Activated T-cell treated with anti-CD3 and anti-CD28 coated beads for 1 hour (primary cell): ENCODE results near the gene RAB9A.
A peak's percentile ranks its signal among the peaks of the same experiment; 100 is the strongest.
"Not testable (repeated sequence)": the region's sequence is repeated elsewhere in the genome, so short reads cannot be mapped to it uniquely, and the experiment has no call there.

Source experiments
- DNase-seq: peaks from one replicate; pipeline ENCODE4 v3.0.0-alpha.2; 2020; ENCODE audit warnings: low read depth

Gene RAB9A, protein sequence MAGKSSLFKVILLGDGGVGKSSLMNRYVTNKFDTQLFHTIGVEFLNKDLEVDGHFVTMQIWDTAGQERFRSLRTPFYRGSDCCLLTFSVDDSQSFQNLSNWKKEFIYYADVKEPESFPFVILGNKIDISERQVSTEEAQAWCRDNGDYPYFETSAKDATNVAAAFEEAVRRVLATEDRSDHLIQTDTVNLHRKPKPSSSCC

DNA sequence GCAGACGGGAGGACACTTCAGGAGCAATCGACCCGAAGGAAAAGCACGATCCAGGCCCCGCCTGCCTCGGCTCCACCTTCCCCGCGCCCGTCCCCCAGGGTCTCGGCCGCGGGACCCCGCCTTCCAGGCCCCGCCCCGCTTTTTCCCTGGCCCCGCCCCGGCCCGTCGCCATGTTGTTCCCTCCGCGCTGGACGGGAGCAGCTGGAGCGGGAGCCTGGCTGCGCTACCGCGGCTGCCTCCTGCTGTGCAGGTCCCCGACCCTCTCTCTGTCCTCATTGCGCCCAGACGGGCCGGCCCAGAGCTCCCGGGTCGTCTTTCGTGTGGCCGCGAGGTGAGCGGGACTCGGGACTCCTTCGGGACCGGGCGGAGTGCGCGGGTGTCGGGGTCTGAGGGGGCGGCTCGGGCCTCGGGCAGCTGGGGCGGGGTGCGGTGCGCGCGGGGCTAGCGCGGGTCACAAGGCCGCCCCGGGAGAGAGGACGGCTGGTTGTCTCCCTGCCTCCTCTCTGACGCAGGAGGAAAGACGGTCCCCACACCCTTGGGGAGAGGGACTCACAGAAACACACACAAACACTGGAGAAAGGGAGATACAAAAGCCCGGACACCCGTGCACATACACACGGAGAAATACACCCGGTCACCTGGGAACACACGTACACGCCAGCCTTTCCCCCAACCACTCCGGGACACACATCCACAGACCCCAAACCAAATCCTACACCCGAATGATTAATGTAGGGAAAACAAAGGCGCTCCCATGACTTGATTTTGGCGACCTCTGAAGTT is at the start of gene RAB9A:
Gene RAB9A, plus strand, starts transcription at position 171 of the 783 bp plus-strand sequence. CDS start 19,619 bp downstream, outside the sequence.
- peak; percentile 71 for DNase-seq

DNA sequence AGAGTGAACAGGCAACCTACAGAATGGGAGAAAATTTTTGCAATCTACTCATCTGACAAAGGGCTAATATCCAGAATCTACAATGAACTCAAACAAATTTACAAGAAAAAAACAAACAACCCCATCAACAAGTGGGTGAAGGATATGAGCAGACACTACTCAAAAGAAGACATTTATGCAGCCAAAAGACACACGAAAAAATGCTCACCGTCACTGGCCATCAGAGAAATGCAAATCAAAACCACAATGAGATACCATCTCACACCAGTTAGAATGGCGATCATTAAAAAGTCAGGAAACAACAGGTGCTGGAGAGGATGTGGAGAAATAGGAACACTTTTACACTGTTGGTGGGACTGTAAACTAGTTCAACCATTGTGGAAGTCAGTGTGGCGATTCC is 47.2 kb upstream of the RAB9A start:
- DNase-seq, result not testable (repeated sequence)

DNA sequence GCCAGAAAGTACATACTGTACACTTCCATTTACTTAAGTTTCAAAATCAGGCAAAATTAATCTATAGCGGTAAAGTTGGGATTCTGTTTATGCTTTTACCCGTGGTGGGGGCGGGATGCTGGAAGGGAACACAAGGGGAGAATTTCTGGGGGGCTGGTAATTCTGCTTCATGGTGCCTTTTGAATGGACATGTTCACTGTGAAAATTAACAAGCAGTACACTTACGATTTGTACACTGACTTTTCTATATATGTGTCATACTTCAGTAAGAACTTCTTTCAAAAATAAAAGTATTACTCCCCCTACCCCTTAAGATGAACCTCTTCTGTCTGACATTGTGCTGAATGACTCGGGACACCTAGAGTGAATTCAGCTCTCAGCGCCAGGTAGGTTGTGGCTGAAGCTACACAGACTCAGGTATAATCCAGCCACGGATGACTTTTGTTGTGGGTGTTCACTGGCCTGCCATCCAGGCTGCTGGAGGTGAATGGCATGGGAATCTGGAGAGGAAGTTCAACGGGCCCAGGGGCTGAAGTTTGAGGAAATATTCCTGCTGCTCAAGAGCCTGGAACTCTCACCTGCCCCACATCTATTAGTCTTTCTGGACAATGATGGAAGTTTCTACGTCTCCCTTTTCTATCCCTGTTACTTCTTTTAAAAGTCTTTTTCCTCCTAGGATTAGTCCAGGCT is 43.3 kb upstream of the RAB9A start:
- DNase-seq, result no peak

DNA sequence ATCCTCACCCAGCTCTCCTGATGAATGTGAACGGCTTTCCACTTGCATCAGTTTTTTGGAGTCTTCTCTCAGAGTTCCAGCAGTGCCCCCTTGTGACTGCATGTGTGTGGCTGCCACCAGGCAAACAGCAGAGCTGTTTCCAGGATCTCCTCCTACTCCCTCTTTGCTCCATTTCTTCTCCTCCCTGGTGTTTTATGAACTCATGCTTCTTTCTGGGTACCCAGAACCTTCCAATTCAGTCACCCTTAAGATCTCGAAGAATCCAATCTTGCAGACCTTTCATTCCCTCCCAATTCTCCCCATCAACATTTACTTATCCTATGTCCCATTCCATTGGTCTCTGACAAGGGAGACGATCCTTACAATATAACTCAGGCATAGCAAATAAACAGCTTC is 42.8 kb upstream of the RAB9A start:
- DNase-seq, result peak; percentile 7

DNA sequence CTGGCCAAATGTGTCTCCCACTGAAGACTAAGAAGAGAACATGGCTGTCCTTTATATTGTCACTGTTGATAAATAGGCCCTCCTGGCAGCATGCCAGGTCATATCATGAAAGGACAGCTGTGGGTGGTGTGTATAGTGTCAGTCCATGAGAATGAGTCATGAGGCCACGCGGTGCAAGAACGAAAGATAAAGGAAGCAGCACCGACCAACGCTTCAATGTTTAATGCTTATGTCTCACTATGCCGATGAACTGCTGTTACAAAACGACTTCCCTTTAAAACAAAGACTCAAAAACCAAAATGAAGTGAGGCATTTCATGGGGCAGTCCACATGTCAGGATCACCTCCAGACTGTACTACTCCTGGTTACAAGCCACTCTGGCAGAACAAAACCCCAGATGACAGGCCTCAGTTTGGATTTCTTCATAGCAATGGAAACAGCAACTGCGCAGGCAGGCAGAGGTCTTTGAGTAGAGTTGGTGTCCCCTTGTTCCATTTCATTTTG is 41.2 kb upstream of the RAB9A start:
- DNase-seq, result peak; percentile 40

DNA sequence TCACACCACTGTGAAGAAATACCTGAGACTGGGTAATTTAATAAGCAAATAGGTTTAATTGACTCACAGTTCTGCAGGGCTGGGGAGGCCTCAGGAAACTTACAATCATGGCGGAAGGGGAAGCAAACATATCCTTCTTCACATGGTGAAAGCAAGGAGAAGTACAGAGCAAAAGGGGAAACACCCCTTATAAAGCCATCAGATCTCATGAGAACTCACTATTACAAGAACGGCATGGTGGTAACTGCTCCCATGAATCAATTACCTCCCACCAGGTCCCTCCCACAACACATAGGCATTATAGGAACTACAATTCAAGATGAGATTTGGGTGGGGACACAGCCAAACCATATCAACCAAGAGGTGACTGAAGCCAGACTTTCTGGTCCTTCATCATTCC is 40.6 kb upstream of the RAB9A start:
- DNase-seq, result not testable (repeated sequence)

DNA sequence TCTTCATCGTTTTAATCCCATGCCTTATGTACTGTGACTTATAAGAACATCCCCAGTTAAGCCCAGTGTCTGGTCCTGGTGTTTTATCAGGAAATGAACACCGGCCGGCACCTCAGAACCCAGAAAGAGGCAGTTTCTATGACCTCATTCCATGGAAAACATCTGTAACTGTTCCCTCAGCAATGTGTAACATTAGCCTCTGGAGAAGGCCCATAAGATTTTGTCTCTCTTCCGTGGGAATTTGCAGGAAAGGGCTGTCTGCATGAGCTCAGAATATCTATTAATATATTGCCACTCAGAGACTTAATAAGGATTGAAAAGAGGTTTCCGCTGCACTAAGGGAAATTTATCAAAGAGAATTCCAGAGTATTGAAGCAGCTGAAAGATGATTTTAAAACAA is 39.1 kb upstream of the RAB9A start:
- DNase-seq, result no peak

DNA sequence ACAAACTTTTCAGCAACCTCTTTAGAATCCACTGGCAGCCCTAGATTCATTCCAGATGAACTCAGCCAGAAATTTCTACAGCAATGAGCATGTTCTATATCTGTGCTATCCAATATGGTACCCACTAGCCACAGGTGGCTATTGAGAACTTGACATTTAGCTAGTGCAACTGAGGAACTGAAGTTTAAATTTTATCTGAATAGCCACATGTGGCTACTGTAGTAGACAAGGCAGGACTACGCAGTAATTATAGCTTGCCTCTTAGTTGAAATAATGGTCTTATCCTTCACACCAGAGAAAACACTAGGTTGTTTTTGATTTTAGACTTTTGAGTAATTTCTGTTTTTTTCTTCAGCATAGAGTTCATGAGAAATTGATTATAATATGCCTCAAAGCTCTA is 38.6 kb upstream of the RAB9A start:
- no peak for DNase-seq

DNA sequence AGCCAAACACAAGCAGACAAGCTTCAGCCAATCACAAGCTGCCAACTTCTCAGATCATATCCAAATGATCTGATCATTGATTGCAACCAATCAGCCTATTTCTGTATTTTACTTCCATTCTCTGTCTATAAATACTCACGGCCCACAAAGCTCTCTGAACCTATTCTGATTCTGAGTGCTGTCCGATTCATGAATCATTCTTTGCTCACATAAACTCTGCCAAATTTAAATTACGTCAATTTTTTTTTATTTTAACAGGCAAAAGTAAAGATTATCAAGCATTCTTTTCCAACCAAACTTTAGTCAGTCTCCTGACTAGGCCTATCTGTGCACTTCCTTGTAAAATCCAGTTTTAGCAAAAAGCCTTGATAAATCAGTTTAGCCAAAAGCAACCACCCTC is 37.8 kb upstream of the RAB9A start:
- DNase-seq, result no peak

DNA sequence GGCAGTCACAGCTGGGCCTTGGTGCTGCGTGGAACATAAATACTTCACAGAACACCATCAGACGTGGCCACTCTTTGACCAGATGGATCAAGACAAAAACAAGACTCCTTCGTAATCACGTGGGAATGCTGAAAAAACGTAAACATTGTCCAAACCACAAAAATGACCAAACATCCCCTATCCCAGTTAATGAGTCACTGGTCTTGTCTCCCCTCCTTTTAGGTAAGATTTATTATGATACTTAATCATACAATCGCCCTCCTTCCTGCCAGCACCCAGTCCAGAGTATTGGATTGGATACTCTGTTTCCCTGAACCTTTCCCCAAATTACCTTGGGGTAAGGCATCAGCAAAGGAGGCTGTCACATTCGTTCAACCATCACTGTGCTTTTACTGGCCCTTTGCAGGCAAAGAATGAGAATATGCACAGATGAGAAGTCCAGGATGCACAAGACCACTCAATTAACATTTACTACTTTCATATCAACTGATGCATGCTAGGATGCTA is 36.6 kb upstream of the RAB9A start:
- no peak for DNase-seq

DNA sequence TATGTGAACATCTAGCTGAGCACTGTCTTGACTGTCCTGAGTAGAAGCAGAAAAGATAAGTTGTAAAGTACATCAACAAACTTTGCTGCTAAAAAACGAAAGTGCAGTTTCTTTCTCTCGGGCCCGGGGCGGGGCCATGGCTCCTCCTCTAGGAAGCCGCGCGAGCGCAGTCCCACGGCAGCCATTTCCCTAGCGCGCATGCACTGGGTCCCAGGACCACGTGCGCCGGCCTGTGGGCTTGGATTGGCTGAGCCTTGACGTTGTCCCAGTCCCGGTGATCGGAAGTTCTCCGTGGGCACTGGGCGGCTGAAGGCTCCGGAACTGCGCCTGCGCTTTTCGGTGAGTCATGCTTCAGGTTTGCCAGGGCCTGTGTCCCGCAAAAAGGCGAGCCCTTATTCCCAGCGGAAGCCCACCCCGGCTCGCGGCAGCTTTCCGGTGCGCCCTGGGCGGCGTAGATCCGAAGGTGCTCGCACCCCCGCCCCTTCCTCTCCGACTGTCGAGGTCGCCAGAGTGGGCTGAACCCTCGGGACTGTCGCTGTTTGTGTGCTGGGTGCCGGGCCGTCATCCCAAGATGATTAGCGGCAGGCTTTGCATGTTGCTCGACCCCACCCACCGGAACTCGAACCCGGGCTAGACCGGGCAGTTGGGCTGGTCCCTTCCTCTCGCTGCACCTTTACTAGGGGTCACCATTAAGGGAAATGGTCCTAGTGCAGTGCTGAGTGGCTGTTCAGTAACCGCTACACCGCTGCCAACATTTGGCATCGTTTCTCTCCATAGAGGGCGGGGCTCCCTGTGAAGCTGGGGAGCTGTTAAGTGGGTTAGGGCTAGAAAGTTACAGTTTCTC is 35.9 kb upstream of the RAB9A start, which contains the start of gene TCEANC:
Gene TCEANC, plus strand, starts transcription at position 292 of the 844 bp plus-strand sequence. CDS start 9,368 bp downstream, outside the sequence.
- DNase-seq, result peak; percentile 84

DNA sequence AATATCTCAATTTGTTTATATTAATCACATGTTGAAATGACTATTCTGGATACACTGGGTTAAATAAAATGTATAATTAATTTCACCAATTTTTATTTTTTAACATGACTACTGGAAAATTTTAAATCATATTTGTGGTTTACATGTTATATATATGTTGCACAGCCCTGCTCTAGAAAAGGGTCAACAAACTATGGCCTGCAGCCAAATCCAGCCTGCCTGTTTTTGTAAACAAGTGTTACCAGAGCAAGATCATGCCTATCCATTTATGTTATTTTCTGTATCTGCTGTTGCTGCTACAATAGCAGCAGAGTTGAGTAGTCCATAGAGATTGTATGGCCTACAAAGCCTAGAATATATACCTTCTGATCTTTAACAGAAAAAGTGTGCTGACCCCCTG is 34.8 kb upstream of the RAB9A start:
- DNase-seq, result no peak

DNA sequence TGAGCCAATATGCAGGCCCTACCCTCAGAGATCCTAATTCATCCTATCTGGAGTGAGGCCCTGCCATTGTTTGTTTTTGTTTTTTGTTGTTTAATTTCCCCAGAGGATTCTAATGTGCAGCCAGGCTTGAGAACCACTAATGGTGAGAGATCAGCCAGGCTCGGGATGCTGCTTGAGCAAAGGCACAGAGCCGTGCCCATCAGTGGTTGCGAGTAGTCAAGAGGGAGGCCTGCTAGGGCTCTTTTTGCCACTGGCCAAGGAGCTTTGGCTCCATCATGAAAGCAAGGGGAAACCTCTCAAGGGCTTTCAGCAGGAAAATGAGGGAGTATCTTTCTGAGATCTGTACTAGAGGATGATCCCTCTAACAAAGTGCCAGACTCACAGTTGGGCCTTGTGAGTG is 33.3 kb upstream of the RAB9A start:
- DNase-seq, result no peak

DNA sequence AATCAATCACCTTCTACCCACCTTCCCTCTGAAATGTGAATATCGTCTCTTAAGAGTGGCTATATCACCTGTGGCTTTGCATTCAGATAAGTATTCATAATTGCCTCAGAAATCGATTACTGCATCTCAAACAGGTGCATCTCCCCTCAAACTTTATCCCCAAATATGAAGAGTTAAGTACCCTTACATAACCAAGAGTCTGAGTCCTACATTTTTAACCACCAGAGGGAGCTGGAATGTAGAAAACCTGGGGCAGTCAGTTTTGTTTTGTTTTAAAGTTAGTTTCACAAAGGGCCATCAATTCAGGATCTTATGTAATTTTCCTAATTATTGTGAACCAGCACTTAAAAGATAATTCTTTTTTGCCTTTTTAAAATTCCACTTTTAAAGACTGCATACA is 30.3 kb upstream of the RAB9A start:
- DNase-seq, result no peak

DNA sequence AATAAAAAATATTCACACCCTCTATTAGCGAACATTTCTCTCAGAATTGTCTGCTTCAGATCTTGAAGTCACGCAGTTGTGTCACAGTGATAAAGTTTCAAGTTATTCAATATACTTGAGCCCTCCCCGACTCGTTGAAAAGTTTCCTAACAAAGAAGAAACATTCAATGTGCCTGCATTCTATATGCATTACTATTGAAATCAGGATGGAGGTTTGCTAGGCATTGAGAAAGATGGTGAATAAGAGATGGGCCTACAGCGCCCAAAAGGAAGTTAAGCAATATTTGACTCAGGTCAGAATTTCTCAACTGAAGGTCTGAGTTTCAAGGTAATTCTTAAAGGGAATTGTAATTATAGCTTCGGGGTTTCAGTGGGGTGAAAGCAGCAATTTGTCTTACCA is 29.9 kb upstream of the RAB9A start:
- DNase-seq, result no peak

DNA sequence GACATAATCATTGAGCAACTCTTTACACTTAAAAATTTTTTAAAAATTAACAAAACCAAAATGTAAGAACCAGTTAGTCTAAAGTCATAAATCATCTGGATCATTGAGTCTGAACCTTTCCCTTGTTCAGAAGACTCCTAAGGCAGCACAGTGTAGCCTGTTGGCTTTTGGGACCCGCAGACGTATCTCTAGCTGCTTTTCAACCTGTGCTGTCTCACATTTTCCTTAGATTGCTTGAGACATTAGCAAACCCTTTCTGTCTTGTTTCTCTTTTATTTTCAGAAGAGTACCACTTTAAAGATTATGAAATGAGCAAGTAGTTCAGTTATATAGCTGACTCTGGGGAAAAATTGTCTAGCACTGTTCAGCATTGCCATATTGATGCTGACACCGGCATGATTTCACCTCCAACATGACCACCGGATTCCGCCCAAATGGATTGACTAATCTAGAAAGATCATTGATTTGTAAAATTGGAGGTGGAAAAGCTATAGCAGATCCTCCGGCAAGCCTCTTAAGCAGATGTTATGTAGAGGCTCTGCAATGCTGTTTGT is 27.1 kb upstream of the RAB9A start:
- DNase-seq, result no peak

DNA sequence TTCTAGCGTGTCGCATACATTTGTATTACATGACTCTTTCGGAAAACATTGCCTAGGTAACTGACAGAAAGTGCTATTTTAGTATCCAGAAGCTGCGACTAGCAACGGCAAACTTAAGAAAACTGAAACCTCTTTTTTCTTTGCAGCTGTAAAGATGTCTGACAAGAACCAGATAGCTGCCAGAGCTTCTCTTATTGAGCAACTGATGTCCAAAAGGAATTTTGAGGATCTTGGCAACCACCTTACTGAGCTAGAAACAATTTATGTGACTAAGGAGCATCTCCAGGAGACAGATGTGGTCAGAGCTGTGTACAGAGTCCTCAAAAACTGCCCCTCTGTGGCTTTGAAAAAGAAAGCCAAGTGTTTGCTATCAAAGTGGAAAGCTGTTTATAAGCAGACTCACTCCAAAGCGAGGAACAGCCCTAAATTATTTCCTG is 26.6 kb upstream of the RAB9A start:
- no peak for DNase-seq

DNA sequence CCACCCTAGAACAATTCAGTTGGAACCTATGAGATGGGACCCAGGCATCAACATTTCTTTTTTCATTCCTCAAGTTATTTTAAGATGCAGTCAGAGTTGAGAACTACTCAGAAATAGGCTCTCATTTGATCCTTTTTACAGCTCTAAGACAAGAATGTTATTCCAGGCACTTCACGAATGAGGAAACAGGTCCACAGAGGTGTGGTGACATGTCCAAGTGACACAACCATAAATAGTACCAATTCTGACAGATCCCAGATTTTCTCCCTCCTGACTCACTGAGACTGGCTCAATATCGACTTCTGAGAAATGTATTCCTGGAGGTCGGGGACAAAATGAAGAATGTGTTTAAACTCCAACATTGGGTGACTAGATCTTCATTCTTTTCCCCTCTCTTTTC is 24.9 kb upstream of the RAB9A start:
- no peak for DNase-seq

DNA sequence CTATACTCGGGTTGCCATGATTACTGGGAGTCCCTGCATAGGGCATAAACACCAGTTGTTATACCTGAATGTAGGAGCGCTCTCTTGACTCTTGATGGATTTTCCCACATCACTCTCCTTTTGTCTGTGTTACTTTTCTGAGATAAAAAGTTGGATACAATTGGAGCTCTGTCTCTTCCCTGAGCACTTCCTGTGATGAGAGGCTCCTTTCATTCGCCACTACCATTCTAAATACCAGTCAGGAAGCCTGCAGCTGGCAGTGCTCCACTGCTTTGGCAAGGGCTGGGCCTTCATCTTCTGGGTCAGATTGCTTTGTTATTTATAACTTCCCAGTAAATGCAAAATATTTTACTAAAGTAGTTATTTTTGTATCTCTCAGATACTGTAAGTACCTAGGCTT is 22.1 kb upstream of the RAB9A start:
- DNase-seq, result no peak

DNA sequence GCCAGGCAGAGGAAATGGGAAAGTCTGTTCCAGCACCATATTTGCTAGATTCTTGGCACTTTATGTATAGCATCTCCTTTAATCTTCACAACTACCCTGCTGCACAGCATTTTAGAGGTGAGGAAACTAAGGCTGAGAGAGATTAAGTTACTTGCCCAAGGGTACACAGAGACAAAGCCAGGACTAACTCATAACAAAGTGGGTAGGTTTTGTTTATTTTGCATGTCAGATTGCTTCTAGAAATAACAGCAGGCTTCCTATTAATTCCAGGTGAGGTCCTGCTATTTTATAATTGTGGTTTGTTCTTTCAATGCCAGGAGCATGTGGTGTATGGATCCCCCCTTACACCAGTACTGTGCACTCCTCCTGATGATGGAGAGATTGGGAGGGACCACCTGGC is 21.0 kb upstream of the RAB9A start:
- no peak for DNase-seq

DNA sequence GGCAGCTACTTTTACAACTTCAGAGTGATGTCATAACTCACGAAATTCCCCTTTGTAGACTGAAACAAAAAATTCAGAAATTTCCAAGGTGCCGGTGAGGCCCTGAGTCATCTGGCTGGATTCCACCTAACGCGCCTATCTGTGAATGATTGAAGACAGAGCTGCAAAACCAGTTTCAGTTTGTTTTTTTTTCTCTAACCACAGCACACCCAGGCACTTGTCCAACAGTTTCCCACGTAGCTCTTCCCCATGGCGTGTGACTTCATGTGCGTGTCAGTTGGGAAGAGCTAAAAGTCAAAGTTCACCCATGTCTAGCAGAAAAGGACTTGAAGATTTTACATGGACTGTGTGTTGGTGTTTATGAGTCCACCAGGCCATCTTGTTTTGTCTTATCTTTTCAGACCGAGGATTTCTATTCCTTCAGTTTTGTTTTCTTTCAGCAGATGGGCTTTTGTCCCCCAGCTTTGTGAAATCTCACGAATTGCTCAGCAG is 19.6 kb upstream of the RAB9A start:
- DNase-seq, result no peak
